Body of pancreas (tissue), 4 donors: Measurements from ENCODE around the gene NCAPD3.

Source experiments
- CTCF ChIP-seq, 7 experiments: fragments of 450-650 bp in 4 of 7; fragments of 200-600 bp in 3 of 7; sonication (generic) in 3 of 7; IDR thresholded peaks; one replicate each; pipeline ENCODE4 v1.5.1; 2016 to 2019; ENCODE audit warnings: antibody characterized with exemption in 7 of 7
- POLR2A ChIP-seq, 3 donors: fragments of 450-650 bp; IDR thresholded peaks; one replicate each; pipeline ENCODE4 v1.6.1; 2016; ENCODE audit warnings: antibody characterized with exemption in 3 of 3, mild to moderate bottlenecking in 2 of 3

GRCh38 chr11:134196756-134197155 is 27.0 kb downstream of the NCAPD3 start:
- TF ChIP-seq CTCF (IDR thresholded peaks at IDR 0.05) (no peak), POLR2A (IDR thresholded peaks at IDR 0.05) (no peak)
